Measurements from ENCODE around the gene SS18L1.

Gene SS18L1

GRCh38 chr20:62198931-62199330 lies 55.4 kb downstream of the SS18L1 start:
- no peak for DNase-seq

- DNase-seq = no peak
Observed at GRCh38 chr20:62200491-62201172, 57.1 kb downstream of the SS18L1 start.

- DNase-seq = no peak
Observed at GRCh38 chr20:62201173-62202082, 57.9 kb downstream of the SS18L1 start.

GRCh38 chr20:62202083-62202395 lies 58.5 kb downstream of the SS18L1 start:
- DNase-seq = no peak

- DNase-seq = no peak
Observed at GRCh38 chr20:62202676-62203377, 59.3 kb downstream of the SS18L1 start.

DNA sequence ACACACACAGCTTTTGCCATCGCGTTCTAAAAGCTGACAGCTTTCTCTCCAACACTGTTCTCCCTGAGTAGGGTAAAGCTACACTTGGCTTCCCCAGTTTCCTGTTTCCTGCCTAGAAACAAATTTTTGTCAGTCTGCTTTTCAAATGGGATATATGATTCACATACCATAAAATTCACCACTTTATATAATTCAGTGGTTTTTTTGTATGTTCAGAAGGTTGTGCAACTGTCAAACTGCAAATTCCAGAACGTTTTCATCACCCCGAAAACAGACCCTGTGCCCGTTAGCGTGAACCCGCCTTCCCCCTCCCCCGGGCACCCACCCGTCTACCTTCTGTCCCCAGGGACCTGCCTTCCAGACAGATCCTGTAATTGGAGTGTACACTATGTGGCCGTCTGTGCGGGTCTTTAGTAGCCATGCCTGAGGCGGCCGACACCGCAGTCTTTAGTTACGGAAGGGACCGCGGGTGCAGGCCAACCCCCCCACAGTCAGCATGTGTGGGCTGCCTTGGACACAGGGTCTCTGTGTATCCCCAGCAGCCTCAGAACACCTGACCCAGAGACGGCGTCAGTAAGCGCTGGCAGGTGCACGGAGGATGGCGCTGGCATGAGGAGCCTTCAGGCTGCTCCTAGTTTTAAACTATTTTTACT lies 59.9 kb downstream of the SS18L1 start:
- DNase-seq = no peak

DNA sequence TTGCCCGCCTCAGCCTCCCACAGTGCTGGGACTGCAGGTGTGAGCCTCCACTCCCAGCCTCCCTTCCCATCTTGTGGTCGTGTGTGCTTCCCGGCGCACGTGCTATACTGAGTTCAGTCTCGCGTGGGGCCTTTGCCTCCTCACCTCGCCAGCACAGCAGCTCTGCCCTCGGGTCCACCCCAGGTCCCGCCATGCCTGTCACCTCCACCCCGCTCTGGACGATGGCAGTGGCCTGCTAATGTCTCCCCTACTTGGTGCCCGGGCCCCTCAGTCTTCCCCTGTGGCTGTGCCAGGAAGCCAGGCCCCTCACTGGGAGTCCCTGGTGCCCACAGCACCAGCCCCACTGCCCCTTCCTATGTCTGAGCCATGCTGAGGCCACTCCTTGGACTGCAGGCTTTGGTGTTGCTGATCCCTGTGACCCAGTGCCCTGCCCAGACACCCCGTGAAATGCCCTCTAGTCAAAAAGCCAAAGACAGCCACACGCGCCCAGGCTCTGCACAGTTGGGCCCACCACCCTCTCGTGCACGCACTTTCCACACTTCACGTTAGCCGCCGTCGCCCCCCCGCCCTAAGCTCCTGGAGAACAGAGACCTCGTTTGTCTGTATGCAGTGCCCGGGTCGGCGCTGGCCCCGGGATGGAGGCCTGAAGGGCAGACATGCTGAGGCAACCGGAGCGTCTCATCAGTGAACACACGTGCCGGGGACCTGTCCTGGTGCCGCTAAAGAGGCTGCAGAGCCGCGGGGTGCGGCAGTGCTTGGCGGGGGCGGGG lies 62.2 kb downstream of the SS18L1 start:
- no peak for DNase-seq

GRCh38 chr20:62206388-62206775 lies 62.8 kb downstream of the SS18L1 start:
- no peak for DNase-seq

DNA sequence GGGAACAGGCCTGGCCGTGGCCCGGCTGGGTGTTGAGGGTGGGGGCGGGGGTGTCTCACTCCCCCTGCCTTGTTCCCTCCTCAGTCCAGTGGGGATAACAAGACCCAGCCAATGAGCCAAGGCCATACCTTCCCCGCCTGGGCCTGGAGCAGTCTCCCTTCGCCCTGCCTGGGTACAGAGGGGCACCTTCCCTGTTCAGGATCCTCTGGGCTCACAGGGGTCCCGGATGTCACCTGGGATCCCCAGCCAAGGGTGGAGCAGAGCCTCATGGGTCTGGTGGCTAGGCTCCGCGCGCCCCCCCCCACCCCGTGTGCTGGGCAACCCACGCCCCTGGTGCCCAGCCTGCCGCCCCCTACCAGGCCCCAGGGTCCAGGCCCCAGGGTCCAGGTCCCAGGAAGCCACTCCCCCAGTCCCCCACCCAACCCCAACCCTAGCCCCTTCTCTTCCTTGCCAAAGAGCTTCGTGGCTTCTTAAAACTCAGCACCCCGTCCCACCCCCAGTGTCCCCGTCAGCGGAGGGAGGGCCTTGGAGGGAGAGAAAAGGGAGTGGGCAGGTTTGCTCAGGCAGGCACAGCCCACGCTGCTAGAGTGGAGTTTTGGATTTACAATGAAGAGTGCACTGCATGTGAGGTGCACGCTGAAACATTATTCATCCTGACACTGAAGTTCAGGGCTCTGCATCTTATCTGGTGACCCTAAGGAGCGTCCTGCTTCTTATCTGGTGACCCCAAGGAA lies 64.7 kb downstream of the SS18L1 start:
- no peak for DNase-seq

DNA sequence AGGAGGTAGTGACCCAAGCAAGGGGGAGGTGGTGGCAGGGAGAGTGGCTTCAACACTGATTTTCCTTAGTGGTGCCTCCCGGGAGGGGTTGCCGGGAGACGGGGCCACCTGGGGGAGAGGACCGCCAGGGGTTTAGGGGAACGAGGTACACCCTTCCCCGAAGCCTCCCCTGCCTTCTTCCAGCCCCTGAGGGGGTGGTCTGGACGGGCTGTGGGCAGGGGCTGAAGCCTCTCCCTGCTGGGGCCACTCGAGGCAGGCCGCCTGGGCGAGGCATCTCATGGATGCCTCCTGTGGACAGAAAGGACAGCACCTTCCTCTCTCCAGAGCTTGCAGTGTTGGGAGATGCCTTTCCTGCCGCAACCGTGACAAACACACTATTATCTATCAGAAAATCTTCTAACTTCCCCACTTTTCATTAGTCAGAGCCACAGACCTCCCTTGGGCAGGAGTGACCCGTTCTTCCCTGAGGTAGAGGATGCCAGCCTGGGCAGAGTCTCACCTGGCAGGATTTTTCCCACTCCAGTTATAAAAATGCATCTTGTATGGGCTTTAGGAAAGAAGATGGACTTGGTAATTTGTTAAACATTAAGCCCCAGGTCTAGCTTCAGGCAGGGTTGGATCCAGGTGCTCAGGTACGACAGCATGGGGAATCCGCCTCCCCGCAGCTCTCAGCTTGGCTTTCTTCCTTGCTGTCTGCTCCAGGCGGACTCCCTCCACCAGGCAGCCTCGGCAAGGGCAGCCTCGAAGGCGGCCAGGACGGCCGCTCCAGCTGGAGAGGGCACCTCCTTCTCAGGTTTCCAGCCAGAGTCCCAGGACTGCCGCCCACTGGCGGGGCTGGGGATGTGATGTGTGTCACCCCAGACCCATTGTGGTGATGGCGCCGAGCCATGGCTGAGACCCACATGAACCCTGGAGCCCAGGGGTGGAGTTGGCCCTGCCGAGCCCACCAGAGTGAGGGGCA lies 65.5 kb downstream of the SS18L1 start:
- DNase-seq = no peak

GRCh38 chr20:62209850-62210495 lies 66.4 kb downstream of the SS18L1 start:
- no peak for DNase-seq

- peak; percentile 90 for DNase-seq
Observed at GRCh38 chr20:62210496-62210855, 66.9 kb downstream of the SS18L1 start.

GRCh38 chr20:62211216-62211615 lies 67.6 kb downstream of the SS18L1 start:
- no peak for DNase-seq

DNA sequence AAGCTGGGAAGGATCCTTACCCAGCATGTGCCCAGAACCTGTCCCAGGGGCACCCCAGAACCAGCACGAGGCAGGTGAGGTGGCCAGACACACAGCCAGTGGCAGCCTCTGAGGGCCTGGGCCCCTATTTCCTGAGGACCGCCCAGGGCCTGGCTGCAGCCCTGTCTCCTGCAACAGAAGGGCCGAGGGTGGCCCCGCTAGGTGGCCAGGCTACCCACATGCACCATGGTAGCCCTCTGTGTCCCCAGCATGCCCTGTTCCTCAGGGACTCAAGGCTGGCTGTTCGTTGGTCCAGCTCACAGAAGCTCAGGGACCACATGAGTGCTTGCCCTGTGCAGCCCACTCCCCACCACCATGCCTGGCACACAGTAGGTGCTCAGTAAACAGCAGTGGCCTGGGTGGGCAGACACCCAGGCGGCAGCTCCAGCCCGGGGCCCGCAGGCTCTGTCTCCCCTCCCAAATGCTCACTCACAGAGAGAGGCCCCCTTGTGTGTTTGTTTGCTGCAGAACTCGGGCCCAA lies 68.3 kb downstream of the SS18L1 start:
- DNase-seq = no peak

GRCh38 chr20:62212299-62212698 lies 68.7 kb downstream of the SS18L1 start:
- DNase-seq = no peak

- peak; percentile 38 for DNase-seq
Observed at GRCh38 chr20:62214067-62214466, 70.5 kb downstream of the SS18L1 start.

- no peak for DNase-seq
Observed at GRCh38 chr20:62215020-62215990, 71.7 kb downstream of the SS18L1 start.

DNA sequence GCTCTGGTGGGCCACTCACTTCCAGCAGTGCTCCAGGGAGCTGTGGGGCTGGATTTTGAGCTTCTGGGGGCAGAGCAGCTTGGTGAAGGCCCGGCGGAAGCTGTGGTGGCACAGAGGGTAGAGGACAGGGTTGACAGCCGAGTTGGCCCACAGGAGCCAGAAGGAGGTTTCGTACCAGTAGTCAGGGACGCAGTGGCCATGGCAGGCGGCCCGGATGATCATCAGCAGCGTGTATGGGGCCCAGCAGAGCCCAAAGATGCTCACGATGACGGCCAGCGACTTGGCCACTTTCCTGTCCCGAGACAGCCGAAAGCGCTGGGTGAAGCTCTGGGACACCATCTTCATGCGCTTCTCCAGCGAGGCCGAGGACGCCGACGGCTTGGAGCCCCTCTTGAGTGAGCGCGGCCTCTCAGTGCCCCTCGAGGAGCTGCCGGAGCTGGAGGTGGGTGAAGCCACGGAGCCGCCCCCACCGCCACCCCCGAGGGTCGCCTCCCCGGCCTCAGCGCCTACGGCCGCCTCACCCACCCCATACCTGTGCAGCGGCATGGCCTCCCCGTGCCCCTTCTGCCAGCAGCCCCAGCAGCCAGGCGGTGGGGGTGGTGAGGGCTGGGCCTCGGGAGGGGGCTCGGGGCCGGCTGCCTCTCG lies 72.5 kb downstream of the SS18L1 start:
- DNase-seq = no peak
